ENCODE measurements around the gene SH3GL1.

SH3GL1 gene

GRCh38 chr19:4399812-4400134, 574 bp downstream of the SH3GL1 start:
- DNase-seq (ENCODE audit: low read depth, low spot score) = no peak

GRCh38 chr19:4396949-4397783, 3.2 kb downstream of the SH3GL1 start:
- no peak for DNase-seq (ENCODE audit: low read depth, low spot score)

DNA sequence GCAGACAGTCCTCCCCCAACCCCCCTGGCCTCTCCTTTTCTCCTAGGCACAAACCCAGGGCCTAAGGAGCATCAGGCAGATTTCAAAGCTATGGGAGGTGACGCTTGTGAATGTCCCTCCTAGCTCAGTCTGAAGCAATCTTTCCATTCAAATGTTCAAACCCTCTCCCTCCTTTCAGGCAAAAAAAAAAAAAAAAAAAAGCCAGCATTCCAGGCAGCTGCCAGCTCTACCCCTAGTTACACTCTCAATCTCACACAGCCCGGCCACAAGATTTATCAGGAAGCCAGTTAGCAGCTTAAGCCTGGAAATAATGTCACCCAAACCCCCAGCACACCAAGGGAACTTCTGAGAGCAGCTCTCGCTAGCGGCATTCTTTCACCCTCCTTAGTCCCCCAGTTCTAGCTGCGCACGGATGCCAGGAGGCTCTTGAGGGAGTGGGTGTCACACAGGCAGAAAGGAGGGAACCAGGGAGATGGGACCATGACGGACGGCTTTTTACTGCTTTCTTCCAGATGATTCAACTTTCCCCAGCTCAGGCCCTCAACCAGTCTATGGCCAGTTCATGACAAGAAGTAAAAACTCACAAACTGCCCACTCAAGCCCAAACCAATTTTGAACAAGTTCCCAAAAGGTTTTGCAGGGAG, 6.3 kb downstream of the SH3GL1 start:
- DNase-seq (ENCODE audit: low read depth, low spot score) = peak; percentile 39

DNA sequence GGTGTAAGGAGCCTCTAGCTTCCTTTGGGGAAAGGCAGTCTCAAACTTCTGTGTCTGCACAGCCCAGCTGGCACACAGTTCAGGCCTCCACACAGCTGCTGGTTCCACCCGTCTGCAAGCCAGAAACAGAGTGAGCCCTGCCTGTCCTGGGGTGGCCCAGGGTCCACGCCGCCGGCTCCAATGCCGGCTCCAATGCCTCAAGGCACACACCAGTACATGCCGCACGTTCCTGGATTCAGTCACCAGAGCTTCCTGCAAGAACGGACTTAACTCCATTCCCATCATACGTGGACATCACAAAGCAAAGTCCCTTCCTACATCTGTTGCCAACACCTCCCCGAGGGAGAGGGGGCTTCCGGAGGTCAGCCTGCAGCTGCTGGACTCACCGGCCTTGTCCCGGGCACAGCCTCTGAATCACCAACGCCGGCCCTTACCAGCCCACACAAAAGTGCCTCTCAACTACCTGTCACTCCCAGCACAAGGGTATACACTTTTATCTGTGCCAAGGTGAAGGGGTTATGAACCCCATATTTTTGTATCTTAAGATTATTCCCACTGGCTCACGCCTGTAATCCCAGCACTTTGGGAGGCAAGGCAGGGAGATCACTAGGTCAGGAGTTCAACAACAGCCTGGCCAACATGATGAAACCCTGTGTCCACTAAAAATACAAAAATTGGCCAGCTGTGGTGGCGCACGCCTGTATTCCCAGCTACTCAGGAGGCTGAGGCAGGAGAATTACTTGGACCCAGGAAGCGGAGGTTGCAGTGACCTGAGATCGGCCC, 8.5 kb downstream of the SH3GL1 start:
- peak; percentile 70 for DNase-seq (ENCODE audit: low read depth, low spot score)

DNA sequence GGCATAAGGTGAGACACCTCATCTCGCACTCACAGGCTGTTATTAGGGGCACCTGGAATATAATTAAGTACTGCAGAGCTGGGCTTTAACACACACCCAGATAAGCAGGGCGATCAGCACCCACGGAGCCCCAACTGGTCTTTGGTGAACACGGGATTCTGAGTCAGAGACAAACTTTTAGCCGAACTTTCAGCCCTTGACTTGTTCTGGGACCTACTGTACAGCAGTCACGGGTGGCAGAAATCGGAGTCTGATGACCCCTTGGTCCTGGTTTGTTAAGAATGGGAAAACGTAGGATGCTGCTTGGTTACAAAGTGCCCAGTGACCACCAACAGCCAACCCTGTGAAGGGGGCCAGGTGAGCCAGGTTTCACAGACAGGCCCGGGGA, 9.0 kb downstream of the SH3GL1 start:
- DNase-seq (ENCODE audit: low read depth, low spot score) = no peak

DNA sequence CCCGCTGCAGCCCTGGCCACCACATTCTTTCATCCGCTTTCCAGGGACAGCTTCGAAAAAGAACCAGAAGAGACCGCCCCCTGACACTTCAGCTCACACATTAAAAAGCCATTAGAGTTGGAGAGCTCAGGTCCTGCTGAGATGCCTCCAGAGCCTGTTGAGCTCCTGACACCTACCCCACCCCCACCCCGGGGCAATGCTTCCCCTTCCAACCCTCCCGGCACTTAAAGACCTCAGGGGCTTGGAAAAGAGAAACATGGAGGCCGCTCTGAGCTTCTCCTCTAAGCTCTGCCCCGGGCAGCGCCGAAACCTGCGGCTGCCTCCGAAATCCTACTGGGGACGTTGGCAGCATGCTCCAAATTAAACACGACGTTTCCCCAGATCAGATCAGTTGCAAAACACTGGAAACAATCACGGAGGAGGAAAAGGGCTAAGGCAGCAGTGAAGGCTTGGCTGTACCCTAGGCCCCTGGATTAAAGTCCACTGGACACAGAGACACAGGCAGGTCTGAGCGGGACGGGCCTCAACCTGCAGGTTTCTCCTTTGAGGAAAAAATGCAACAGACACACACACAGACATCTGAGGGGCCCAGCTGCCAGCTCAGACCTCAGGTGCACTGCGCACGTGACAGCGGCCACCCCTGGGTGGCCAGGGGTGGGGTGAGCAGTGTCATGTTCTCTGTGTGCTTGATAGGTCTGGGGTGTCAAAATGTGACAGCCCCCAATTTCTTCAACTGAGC, 9.6 kb downstream of the SH3GL1 start:
- DNase-seq (ENCODE audit: low read depth, low spot score) = peak; percentile 94

GRCh38 chr19:4390017-4390566, 10.3 kb downstream of the SH3GL1 start:
- peak; percentile 43 for DNase-seq (ENCODE audit: low read depth, low spot score)

DNA sequence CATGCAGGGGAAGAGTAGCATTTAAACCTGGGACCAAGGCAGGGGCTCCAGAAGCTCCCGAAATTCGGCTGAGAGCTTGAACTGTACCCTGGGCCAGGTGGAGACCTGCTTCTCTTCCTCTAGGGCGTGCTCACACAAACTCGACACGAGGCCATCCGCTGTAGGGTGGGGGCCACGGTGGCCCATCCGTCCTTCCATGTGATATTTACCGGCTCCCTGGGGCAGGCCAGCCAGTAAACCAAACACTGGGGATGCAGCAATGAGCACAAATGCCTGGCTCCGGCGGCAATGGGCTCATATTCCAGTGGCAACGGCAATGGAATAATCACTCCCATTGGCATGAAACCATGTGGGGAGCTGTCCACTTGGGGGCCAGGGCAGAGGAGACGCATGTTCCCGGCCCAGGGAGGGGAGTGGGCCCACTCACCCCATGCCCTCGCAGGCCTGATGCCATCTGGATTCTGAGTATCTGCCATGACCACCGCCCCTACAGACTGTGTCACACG, 10.8 kb downstream of the SH3GL1 start:
- DNase-seq (ENCODE audit: low read depth, low spot score) = no peak

GRCh38 chr19:4389064-4389375, 11.3 kb downstream of the SH3GL1 start:
- DNase-seq (ENCODE audit: low read depth, low spot score) = no peak

GRCh38 chr19:4388337-4389063, 11.8 kb downstream of the SH3GL1 start:
- peak; percentile 42 for DNase-seq (ENCODE audit: low read depth, low spot score)

DNA sequence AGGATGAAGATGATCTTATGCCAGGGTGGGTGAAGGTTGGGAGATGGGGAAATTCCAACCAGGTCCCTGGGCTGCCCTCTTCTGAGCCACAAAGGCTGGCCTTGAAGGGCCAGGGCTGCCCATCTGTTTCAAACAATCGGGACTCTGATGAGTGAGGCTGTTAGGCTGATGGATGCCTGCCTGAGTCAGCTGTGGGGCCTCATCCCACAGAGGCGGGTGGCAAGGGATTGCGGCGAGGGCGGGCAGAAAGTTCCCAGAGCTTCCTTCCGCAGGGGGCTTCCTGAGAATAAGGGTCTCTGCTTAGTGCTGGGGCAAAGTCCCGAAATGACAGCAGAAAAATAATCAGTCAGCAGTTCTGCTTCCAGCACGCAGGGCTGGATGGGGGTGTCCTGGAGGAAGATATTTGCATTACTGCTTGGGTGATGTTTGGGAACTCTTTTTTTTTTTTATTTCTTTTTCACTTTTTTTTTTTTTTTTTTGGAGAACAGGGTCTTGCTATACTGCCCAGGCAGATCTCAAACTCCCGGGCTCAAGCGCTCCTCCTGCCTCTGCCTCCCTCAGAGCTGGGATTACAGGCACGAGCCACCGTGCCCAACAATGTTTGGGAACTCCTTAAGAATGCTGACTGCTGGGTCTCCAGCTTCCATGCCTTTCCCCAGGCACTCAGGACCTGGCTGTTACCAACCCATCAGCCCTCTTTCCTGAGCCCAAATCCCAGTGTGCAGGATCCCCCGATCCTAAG, 14.1 kb downstream of the SH3GL1 start:
- no peak for DNase-seq (ENCODE audit: low read depth, low spot score)

GRCh38 chr19:4385291-4386040, 14.9 kb downstream of the SH3GL1 start:
- DNase-seq (ENCODE audit: low read depth, low spot score) = no peak

GRCh38 chr19:4380254-4380727, 20.1 kb downstream of the SH3GL1 start:
- DNase-seq (ENCODE audit: low read depth, low spot score) = no peak

DNA sequence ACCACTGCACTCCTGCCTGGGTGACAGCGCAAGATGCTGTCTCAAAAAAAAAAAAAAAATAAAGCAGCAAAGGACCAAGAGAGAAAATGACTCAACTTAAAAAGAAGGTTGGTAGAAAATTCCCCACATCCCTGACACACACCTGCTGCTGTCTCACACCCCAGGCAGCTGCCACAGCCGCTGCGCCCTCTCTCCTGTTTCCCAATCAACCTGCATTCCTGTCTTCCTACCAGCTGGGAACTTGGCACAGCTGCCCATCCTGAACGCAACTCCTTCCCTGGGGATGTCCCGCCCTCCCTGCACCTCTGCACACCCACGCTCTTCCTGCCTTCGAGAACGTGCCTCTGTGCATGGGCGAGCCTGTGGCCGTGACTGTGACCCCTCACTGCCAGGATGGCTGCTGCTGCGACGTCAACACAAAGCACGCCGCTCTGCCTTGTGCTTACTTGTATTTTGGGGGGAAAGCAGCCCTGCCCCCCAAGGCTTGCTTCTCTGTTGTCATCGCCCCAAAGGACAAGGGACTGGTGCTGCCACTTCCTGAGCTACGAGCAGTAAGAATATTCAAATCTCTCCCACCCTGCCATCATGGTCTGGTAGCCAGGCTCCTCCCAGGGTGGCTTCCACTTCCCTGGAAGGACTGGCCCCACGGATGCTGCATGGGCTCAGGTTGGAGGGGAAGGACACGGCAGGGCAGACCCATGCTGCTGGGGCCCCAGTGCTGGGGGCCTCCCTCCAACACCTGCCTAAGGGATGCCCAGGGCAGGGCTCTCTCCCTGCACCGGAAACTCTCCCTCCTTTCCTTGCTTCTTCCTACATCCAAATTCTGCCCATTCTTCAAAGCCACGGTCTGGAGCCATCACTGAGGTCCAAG, 20.7 kb downstream of the SH3GL1 start:
- no peak for DNase-seq (ENCODE audit: low read depth, low spot score)

GRCh38 chr19:4378886-4379285, 21.5 kb downstream of the SH3GL1 start:
- no peak for DNase-seq (ENCODE audit: low read depth, low spot score)

GRCh38 chr19:4376991-4377781, 23.2 kb downstream of the SH3GL1 start:
- DNase-seq (ENCODE audit: low read depth, low spot score) = no peak

GRCh38 chr19:4376671-4376990, 23.7 kb downstream of the SH3GL1 start:
- no peak for DNase-seq (ENCODE audit: low read depth, low spot score)
